ENCODE data around the gene SPATA20. TPM values are rescaled to one million over a fixed set of nuclear protein-coding genes. Genes with fewer than 3 reads are reported as not detected.

The SPATA20 gene
- total and polyA plus RNA-seq, 2 of the 8 experiments (the other 6 are each of a cell fraction or from before 2014, with no cell fraction given): 16.2 to 17.5 TPM

DNA sequence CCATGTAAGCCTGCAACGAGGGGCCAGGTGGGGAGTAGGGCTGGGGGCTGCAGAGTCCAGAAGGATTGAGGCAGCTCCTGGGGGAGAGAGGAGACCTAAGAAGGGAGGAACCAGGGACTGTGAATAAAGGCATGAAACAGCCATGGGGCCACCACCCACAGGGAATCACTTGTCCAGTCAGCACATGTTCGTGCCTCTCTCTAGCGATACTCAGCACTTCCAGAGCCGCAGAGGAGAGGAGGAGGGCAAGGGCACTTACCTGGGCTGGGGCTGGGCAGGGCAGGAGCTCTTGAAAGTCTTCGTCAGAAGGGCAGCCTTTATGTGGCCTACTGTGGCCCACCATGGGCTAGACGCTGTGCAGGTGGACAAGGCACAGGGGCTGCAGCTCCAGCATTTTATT is 37.8 kb downstream of the SPATA20 start:
- ChIA-PET POLR2A (ENCODE audit: partially characterized antibody) (interaction anchor here (0.7 kb wide), 1 partner anchor 9 kb away, joined by 3 read pairs; no protein-coding TSS in a partner anchor), CTCF (ENCODE audit: partially characterized antibody) (interaction anchor here (0.6 to 10.2 kb wide), 11 partner anchors 11 to 174 kb away, joined by 3 to 95 read pairs (median 6); no protein-coding TSS in a partner anchor)
- H4K20me1 ChIP-seq (replicated peaks in 1 of 2; ENCODE audit: control insufficient read depth in 1 of 2, insufficient read depth in 2 of 2, low read length in 2 of 2): no peaks in the 10 kb centered on the region
- peaks cover 0 to 20% (median 9%) of the 10 kb centered on the region in 4 experiments; a peak in 6 of 7 replicates for H3K4me1 ChIP-seq (replicated peaks in 1 of 4; ENCODE audit: control insufficient read depth in 3 of 4, insufficient read depth in 4 of 4, low read length in 3 of 4)
- H3K27ac ChIP-seq (ENCODE audit: low read depth, low read length): no peak overlapping the region
- H3K79me1 ChIP-seq (ENCODE audit: low read depth, low read length): no peaks in the 10 kb centered on the region
- no peaks in the 10 kb centered on the region for H3K36me3 ChIP-seq (ENCODE audit: control insufficient read depth in 2 of 4, insufficient read depth in 4 of 4, low read length in 3 of 4)
- no peaks in the 10 kb centered on the region for H3K9me3 ChIP-seq (ENCODE audit: insufficient read depth in 2 of 2, low read depth in 1 of 2, low read length in 1 of 2)
- 0 out of 2 replicates have a peak overlapping the region, but pooled peaks have one; percentile 9 for H2BK20ac ChIP-seq (ENCODE audit: low read length)
- WGBS, 2 experiments (ENCODE audit: extremely low coverage in 1 of 2, insufficient coverage in 1 of 2, insufficient read length in 1 of 2, insufficient replicate concordance in 2 of 2, low coverage in 1 of 2, low lambda C conversion rate in 2 of 2, missing lambda C conversion rate in 1 of 2): 80% methylated on average over 5 of the region's 6 CpGs; no CpG with 5 or more reads in 1 of the 2 experiments
- H3K23ac ChIP-seq (ENCODE audit: insufficient read length): no peak overlapping the region
- H2BK5ac ChIP-seq (ENCODE audit: low read depth, low read length): 0 out of 2 replicates have a peak overlapping the region, but pooled peaks have one; percentile 39
- FAIRE-seq (no peak), DNase-seq (ENCODE audit: low read depth in 1 of 2, low spot score in 2 of 2) (no peak)
- no peak overlapping the region; the same call in 1 of the 2 replicates for H4K8ac ChIP-seq (ENCODE audit: extremely low read depth, insufficient read depth, low read length)
- H3K27me3 ChIP-seq (replicated peaks in 1 of 4; ENCODE audit: control insufficient read depth in 3 of 4, extremely low read depth in 1 of 4, insufficient read depth in 3 of 4, low read length in 3 of 4): no peaks in the 10 kb centered on the region; a peak in 1 of 7 replicates
- H4K5ac ChIP-seq (ENCODE audit: insufficient read length, low read depth, low read length): no peak overlapping the region
- no peak overlapping the region for H2AK5ac ChIP-seq (ENCODE audit: low read depth, low read length)
- H3K23me2 ChIP-seq (ENCODE audit: low read depth, low read length): no peaks in the 10 kb centered on the region
- H3K18ac ChIP-seq (ENCODE audit: extremely low read depth, low read length): no peak overlapping the region
- H2BK120ac ChIP-seq (replicated peaks; ENCODE audit: low read depth, low read length): no peak overlapping the region
- no peak overlapping the region for H3K14ac ChIP-seq (ENCODE audit: insufficient read length)
- no peak overlapping the region for H3K56ac ChIP-seq (replicated peaks; ENCODE audit: insufficient read length, low read depth, low read length)
- no peak overlapping the region for H4K91ac ChIP-seq (replicated peaks; ENCODE audit: insufficient read length, low read length)
- H3K4me3 ChIP-seq (ENCODE audit: extremely low read depth in 1 of 4, insufficient read depth in 2 of 4, low read depth in 3 of 4, low read length in 4 of 4): no peak overlapping the region
- H2AFZ ChIP-seq (ENCODE audit: low read length): no peak overlapping the region
- no peaks in the 10 kb centered on the region for H3K79me2 ChIP-seq (ENCODE audit: control insufficient read depth in 1 of 2, insufficient read depth in 2 of 2, low read length in 2 of 2)
- no peak overlapping the region; the same call in 1 of the 2 replicates for H2BK15ac ChIP-seq (ENCODE audit: low read length)
- H3K9ac ChIP-seq (replicated peaks in 1 of 4; ENCODE audit: extremely low read depth in 1 of 4, low read depth in 3 of 4, low read length in 3 of 4): no peak overlapping the region
- no peak overlapping the region for H3K4ac ChIP-seq (replicated peaks; ENCODE audit: insufficient read length, low read depth, low read length)
- no peak overlapping the region for H3K4me2 ChIP-seq (ENCODE audit: insufficient read depth in 1 of 2, low read depth in 2 of 2, low read length in 2 of 2)
- no peak overlapping the region for H2BK12ac ChIP-seq (ENCODE audit: low read depth, low read length)
- TF ChIP-seq TCF12 (IDR thresholded peaks at IDR 0.05; ENCODE audit: low read depth, low read length): no peak
- TF ChIP-seq, protein P1, sequence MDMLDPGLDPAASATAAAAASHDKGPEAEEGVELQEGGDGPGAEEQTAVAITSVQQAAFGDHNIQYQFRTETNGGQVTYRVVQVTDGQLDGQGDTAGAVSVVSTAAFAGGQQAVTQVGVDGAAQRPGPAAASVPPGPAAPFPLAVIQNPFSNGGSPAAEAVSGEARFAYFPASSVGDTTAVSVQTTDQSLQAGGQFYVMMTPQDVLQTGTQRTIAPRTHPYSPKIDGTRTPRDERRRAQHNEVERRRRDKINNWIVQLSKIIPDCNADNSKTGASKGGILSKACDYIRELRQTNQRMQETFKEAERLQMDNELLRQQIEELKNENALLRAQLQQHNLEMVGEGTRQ (IDR thresholded peaks at IDR 0.05; ENCODE audit: low read length): no peak
- no peak for TF ChIP-seq SIX5 (IDR thresholded peaks at IDR 0.05; ENCODE audit: low read depth, low read length)
- no peak for TF ChIP-seq POLR2A (IDR thresholded peaks at IDR 0.05; ENCODE audit: control extremely low read depth in 1 of 2, low read depth in 2 of 2, low read length in 2 of 2)
- TF ChIP-seq ASH2L (IDR thresholded peaks at IDR 0.05; ENCODE audit: low read length): no peak
- TF ChIP-seq, protein P2, sequence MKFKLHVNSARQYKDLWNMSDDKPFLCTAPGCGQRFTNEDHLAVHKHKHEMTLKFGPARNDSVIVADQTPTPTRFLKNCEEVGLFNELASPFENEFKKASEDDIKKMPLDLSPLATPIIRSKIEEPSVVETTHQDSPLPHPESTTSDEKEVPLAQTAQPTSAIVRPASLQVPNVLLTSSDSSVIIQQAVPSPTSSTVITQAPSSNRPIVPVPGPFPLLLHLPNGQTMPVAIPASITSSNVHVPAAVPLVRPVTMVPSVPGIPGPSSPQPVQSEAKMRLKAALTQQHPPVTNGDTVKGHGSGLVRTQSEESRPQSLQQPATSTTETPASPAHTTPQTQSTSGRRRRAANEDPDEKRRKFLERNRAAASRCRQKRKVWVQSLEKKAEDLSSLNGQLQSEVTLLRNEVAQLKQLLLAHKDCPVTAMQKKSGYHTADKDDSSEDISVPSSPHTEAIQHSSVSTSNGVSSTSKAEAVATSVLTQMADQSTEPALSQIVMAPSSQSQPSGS (IDR thresholded peaks at IDR 0.05; ENCODE audit: low read length): no peak
- no peak for TF ChIP-seq SP2 (IDR thresholded peaks at IDR 0.05; ENCODE audit: low read length)
- no peak for TF ChIP-seq HDAC2 (IDR thresholded peaks at IDR 0.05; ENCODE audit: borderline replicate concordance in 1 of 2, low read depth in 2 of 2, low read length in 2 of 2)
- no peak for TF ChIP-seq MAFK (IDR thresholded peaks at IDR 0.05; ENCODE audit: low read depth, low read length)
- TF ChIP-seq BACH1 (IDR thresholded peaks at IDR 0.05; ENCODE audit: low read length): no peak
- TF ChIP-seq GABPA (IDR thresholded peaks at IDR 0.05; ENCODE audit: borderline replicate concordance, insufficient read depth, low read length): no peak
